ENCODE measurements around the gene PLA2R1.

DNA sequence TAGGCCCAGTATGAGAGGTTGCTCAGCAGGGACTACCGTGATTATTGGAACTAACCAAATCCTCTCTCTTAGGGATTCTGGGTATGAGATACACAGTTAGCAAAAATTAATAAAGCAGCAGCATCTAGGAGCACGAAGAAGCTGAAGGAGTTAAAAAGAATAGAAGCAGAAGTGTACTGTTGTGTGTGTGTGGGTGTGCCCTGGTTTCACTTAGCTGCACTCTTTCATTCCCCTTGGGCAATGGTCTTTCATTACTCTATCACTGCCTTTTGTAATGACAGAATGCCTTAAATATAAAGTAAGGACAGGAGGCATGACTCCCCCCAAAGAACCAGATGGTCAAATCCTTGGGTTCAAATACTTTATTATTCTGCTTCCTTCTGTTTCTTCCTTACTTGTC, 148.5 kb downstream of the PLA2R1 start:
- TF ChIP-seq ZSCAN20 (CRISPR knock-in tag; IDR thresholded peaks at IDR 0.05) (no peak), CHD2 (IDR thresholded peaks at IDR 0.05; ENCODE audit: low read length, partially characterized antibody) (no peak), BHLHE40 (IDR thresholded peaks at IDR 0.05; ENCODE audit: low read depth, low read length) (no peak), CHD4 (IDR thresholded peaks at IDR 0.05; ENCODE audit: borderline replicate concordance) (no peak)
- TF ChIP-seq, protein P1, sequence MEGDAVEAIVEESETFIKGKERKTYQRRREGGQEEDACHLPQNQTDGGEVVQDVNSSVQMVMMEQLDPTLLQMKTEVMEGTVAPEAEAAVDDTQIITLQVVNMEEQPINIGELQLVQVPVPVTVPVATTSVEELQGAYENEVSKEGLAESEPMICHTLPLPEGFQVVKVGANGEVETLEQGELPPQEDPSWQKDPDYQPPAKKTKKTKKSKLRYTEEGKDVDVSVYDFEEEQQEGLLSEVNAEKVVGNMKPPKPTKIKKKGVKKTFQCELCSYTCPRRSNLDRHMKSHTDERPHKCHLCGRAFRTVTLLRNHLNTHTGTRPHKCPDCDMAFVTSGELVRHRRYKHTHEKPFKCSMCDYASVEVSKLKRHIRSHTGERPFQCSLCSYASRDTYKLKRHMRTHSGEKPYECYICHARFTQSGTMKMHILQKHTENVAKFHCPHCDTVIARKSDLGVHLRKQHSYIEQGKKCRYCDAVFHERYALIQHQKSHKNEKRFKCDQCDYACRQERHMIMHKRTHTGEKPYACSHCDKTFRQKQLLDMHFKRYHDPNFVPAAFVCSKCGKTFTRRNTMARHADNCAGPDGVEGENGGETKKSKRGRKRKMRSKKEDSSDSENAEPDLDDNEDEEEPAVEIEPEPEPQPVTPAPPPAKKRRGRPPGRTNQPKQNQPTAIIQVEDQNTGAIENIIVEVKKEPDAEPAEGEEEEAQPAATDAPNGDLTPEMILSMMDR (IDR thresholded peaks at IDR 0.05), result no peak
- TF ChIP-seq, protein P2, sequence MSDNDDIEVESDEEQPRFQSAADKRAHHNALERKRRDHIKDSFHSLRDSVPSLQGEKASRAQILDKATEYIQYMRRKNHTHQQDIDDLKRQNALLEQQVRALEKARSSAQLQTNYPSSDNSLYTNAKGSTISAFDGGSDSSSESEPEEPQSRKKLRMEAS (IDR thresholded peaks at IDR 0.05), result no peak

Measured in A549 (cell line).